Measurements from ENCODE around the gene IL18BP.

Gene IL18BP

GRCh38 chr11:72012091-72012630 lies 13.5 kb downstream of the IL18BP start:
- H3K4me3 ChIP-seq (ENCODE audit: insufficient read depth, low read length, poor library complexity, severe bottlenecking), result no peak overlapping the region
- H3K9me2 ChIP-seq (replicated peaks; ENCODE audit: insufficient read depth, low read length), result no peaks in the 10 kb centered on the region
- no peaks in the 10 kb centered on the region for H3K9me3 ChIP-seq (ENCODE audit: insufficient read depth, low read length)
- no peaks in the 10 kb centered on the region for H3F3A ChIP-seq (ENCODE audit: insufficient read depth)
- H3K9ac ChIP-seq (ENCODE audit: low read length), result no peak overlapping the region
- no peaks in the 10 kb centered on the region for H3K27me3 ChIP-seq (ENCODE audit: low read length)
- peaks cover 8% of the 10 kb centered on the region; the same call in 1 of the 2 replicates for H3K36me3 ChIP-seq (ENCODE audit: low read length)
- H4K20me1 ChIP-seq (ENCODE audit: low read depth, low read length), result no peaks in the 10 kb centered on the region
- no peak overlapping the region for H3K27ac ChIP-seq (ENCODE audit: low read depth, low read length)
- H3K79me2 ChIP-seq (ENCODE audit: insufficient read depth, low read length), result no peaks in the 10 kb centered on the region
- TF ChIP-seq CTCF (IDR thresholded peaks at IDR 0.05; ENCODE audit: insufficient read depth, low read length, poor library complexity, severe bottlenecking) (no peak), EZH2phosphoT487 (conservative IDR thresholded peaks at IDR 0.05; ENCODE audit: low read length) (no peak)
- no peak overlapping the region for H2AFZ ChIP-seq (ENCODE audit: low read depth, low read length, severe bottlenecking)
- H3K4me2 ChIP-seq (ENCODE audit: low read depth, low read length, poor library complexity, severe bottlenecking), result no peak overlapping the region

GRCh38 chr11:72012897-72013721 lies 14.4 kb downstream of the IL18BP start:
- Histone ChIP-seq H3K9ac (ENCODE audit: low read length) (no peak overlapping the region), H3K36me3 (ENCODE audit: low read length) (peaks cover 5% of the 10 kb centered on the region; the same call in 1 of the 2 replicates), H3K4me2 (ENCODE audit: low read depth, low read length, poor library complexity, severe bottlenecking) (no peak overlapping the region), H3K27me3 (ENCODE audit: low read length) (no peaks in the 10 kb centered on the region), H3K9me3 (ENCODE audit: insufficient read depth, low read length) (no peaks in the 10 kb centered on the region), H4K20me1 (ENCODE audit: low read depth, low read length) (no peaks in the 10 kb centered on the region), H3F3A (ENCODE audit: insufficient read depth) (no peaks in the 10 kb centered on the region), H3K9me2 (replicated peaks; ENCODE audit: insufficient read depth, low read length) (no peaks in the 10 kb centered on the region), H2AFZ (ENCODE audit: low read depth, low read length, severe bottlenecking) (no peak overlapping the region), H3K27ac (ENCODE audit: low read depth, low read length) (no peak overlapping the region), H3K4me3 (ENCODE audit: insufficient read depth, low read length, poor library complexity, severe bottlenecking) (no peak overlapping the region), H3K79me2 (ENCODE audit: insufficient read depth, low read length) (no peaks in the 10 kb centered on the region)
- TF ChIP-seq CTCF (IDR thresholded peaks at IDR 0.05; ENCODE audit: insufficient read depth, low read length, poor library complexity, severe bottlenecking), result no peak

- Histone ChIP-seq H3K36me3 (ENCODE audit: low read length) (no peaks in the 10 kb centered on the region; the same call in 1 of the 2 replicates), H3K9me2 (replicated peaks; ENCODE audit: insufficient read depth, low read length) (no peaks in the 10 kb centered on the region), H3K9ac (ENCODE audit: low read length) (no peak overlapping the region), H3K4me3 (ENCODE audit: insufficient read depth, low read length, poor library complexity, severe bottlenecking) (no peak overlapping the region), H3K4me2 (ENCODE audit: low read depth, low read length, poor library complexity, severe bottlenecking) (no peak overlapping the region), H3K79me2 (ENCODE audit: insufficient read depth, low read length) (no peaks in the 10 kb centered on the region), H4K20me1 (ENCODE audit: low read depth, low read length) (no peaks in the 10 kb centered on the region), H3K9me3 (ENCODE audit: insufficient read depth, low read length) (no peaks in the 10 kb centered on the region), H3F3A (ENCODE audit: insufficient read depth) (no peaks in the 10 kb centered on the region), H2AFZ (ENCODE audit: low read depth, low read length, severe bottlenecking) (no peak overlapping the region), H3K27ac (ENCODE audit: low read depth, low read length) (no peak overlapping the region), H3K27me3 (ENCODE audit: low read length) (no peaks in the 10 kb centered on the region)
- TF ChIP-seq CTCF (IDR thresholded peaks at IDR 0.05; ENCODE audit: insufficient read depth, low read length, poor library complexity, severe bottlenecking) (no peak), EZH2phosphoT487 (conservative IDR thresholded peaks at IDR 0.05; ENCODE audit: low read length) (no peak)
These were observed 15.3 kb downstream of the IL18BP start for GRCh38 chr11:72013765-72014711.
